IMR-90 (cell line): ENCODE measurements around the gene TCP1. TPM values are rescaled to one million over a fixed set of nuclear protein-coding genes. Genes with fewer than 3 reads are reported as not detected.
"Not testable (repeated sequence)": the region's sequence is repeated elsewhere in the genome, so short reads cannot be mapped to it uniquely, and the experiment has no call there.

Source experiments
- ATAC-seq: fragments of 200-7000 bp; cut with Tn5 transposase; 2 replicates; pipeline ENCODE4 v1.9.1; 2020; ENCODE audit warnings: low read depth, mild to moderate bottlenecking, moderate library complexity
- BruUV-seq: library from RNA; stranded (reverse); fragments of 400-500 nt; replicated peaks from 2 replicates; lab custom pipeline; 2021; lab: Mats Ljungman, UMichigan
- CTCF ChIA-PET: fragments of 300-600 bp; formaldehyde crosslinking; extraction: SDS; loops from one replicate; lab custom pipeline; 2021; ENCODE audit warnings: antibody characterized with exemption; lab: Yijun Ruan, JAX
- POLR2A ChIA-PET: fragments of 300-600 bp; sonication (Branson Sonifier 250); formaldehyde crosslinking; loops from one replicate; lab custom pipeline; 2022; ENCODE audit warnings: antibody characterized with exemption; ENCODE audit not compliant: unreplicated experiment; lab: Charles Lee
- DNase-seq: peaks from one replicate; pipeline ENCODE4 v3.0.0; 2013
- H2AFZ ChIP-seq: replicated peaks from 2 replicates; pipeline ENCODE3; 2013; ENCODE audit warnings: low read length, mild to moderate bottlenecking; ENCODE audit not compliant: poor library complexity
- H2AK5ac ChIP-seq: 2 replicates; pipeline ENCODE4 v1.6.1; 2013; ENCODE audit warnings: low read depth, low read length, inconsistent platforms
- H2AK9ac ChIP-seq: replicated peaks from 2 replicates; pipeline ENCODE3; 2013; ENCODE audit warnings: mild to moderate bottlenecking, low read depth, low read length, moderate library complexity; ENCODE audit not compliant: poor library complexity
- H2BK120ac ChIP-seq: 2 replicates; pipeline ENCODE4 v1.6.1; 2013; ENCODE audit warnings: low read depth, low read length, inconsistent platforms
- H2BK15ac ChIP-seq: 3 replicates; pipeline ENCODE4 v1.6.1; 2013; ENCODE audit warnings: low read depth, low read length, inconsistent platforms
- H2BK20ac ChIP-seq: 2 replicates; pipeline ENCODE4 v1.6.1; 2013; ENCODE audit warnings: low read depth, mild to moderate bottlenecking, inconsistent platforms, low read length, moderate library complexity
- H2BK5ac ChIP-seq: 2 replicates; pipeline ENCODE4 v1.6.1; 2013; ENCODE audit warnings: mild to moderate bottlenecking, low read depth, low read length, inconsistent platforms; ENCODE audit not compliant: poor library complexity, severe bottlenecking
- H3K14ac ChIP-seq: replicated peaks from 2 replicates; pipeline ENCODE4 v1.6.1; 2013; ENCODE audit warnings: low read depth, low read length, inconsistent platforms
- H3K18ac ChIP-seq: 2 replicates; pipeline ENCODE4 v1.6.1; 2013; ENCODE audit warnings: low read depth, low read length, control low read depth
- H3K23ac ChIP-seq: 2 replicates; pipeline ENCODE4 v1.6.1; 2013; ENCODE audit warnings: low read depth, low read length, inconsistent platforms
- H3K27ac ChIP-seq: 2 replicates; pipeline ENCODE4 v1.5.1; 2013; ENCODE audit warnings: mild to moderate bottlenecking, control low read depth, low read length; ENCODE audit not compliant: insufficient read depth
- H3K27me3 ChIP-seq: 2 replicates; pipeline ENCODE4 v1.6.1; 2013; ENCODE audit warnings: low read length; ENCODE audit not compliant: control insufficient read depth, insufficient read depth
- H3K36me3 ChIP-seq: 2 replicates; pipeline ENCODE4 v1.6.1; 2013; ENCODE audit warnings: low read length, mixed read lengths; ENCODE audit not compliant: control insufficient read depth, insufficient read depth
- H3K4ac ChIP-seq: 2 replicates; pipeline ENCODE4 v1.6.1; 2013; ENCODE audit warnings: low read depth, low read length, inconsistent platforms
- H3K4me1 ChIP-seq: 2 replicates; pipeline ENCODE4 v1.6.1; 2013; ENCODE audit warnings: low read length, mixed read lengths; ENCODE audit not compliant: control insufficient read depth, insufficient read depth
- H3K4me2 ChIP-seq: 2 replicates; pipeline ENCODE4 v1.6.1; 2013; ENCODE audit warnings: low read depth, mild to moderate bottlenecking, control low read depth, low read length, moderate library complexity
- H3K4me3 ChIP-seq: 2 replicates; pipeline ENCODE4 v1.5.1; 2013; ENCODE audit warnings: low read depth, mild to moderate bottlenecking, control low read depth, low read length, moderate library complexity; ENCODE audit not compliant: insufficient read depth
- H3K56ac ChIP-seq: 2 replicates; pipeline ENCODE4 v1.6.1; 2013; ENCODE audit warnings: low read length, inconsistent platforms; ENCODE audit not compliant: insufficient read depth; ENCODE audit errors: extremely low read depth
- H3K79me1 ChIP-seq, 2 experiments: 2 replicates each; pipeline ENCODE4 v1.6.1; 2013; ENCODE audit warnings: low read length in 2 of 2, inconsistent platforms in 1 of 2, low read depth in 1 of 2
- H3K9ac ChIP-seq: 2 replicates; pipeline ENCODE4 v1.6.1; 2013; ENCODE audit warnings: low read depth, low read length, control low read depth
- H3K9me1 ChIP-seq: 2 replicates; pipeline ENCODE4 v1.6.1; 2013; ENCODE audit warnings: low read length, inconsistent platforms; ENCODE audit not compliant: insufficient read depth
- H3K9me3 ChIP-seq: 2 replicates; pipeline ENCODE4 v1.6.1; 2013; ENCODE audit warnings: low read length; ENCODE audit not compliant: control insufficient read depth, insufficient read depth
- H4K20me1 ChIP-seq: 2 replicates; pipeline ENCODE4 v1.6.1; 2013; ENCODE audit warnings: low read length, inconsistent platforms; ENCODE audit not compliant: insufficient read depth
- H4K5ac ChIP-seq: 2 replicates; pipeline ENCODE4 v1.6.1; 2013; ENCODE audit warnings: mild to moderate bottlenecking, low read depth, low read length, control low read depth
- H4K8ac ChIP-seq, 2 experiments: 2 replicates each; pipeline ENCODE4 v1.6.1; 2013; ENCODE audit warnings: low read depth in 2 of 2, low read length in 2 of 2, control low read depth in 1 of 2, inconsistent platforms in 1 of 2
- H4K91ac ChIP-seq: 2 replicates; pipeline ENCODE4 v1.6.1; 2013; ENCODE audit warnings: low read depth, low read length, inconsistent platforms; ENCODE audit not compliant: insufficient read depth
- WGBS, 2 experiments: methylation state at CpG; one replicate each; pipeline versions ENCODE4 v1.1.5 to v1.1.7; 2013; ENCODE audit warnings: missing lambda C conversion rate in 2 of 2; ENCODE audit not compliant: insufficient read length in 1 of 2; ENCODE audit errors: extremely low coverage in 2 of 2; 5-methylcytosine and 5-hydroxymethylcytosine counted together
- dilution Hi-C: fragments of 300-500 bp; cut with HindIII; formaldehyde crosslinking; loops from one replicate; pipeline ENCODE4 v1.14.3; 2018; ENCODE audit warnings: low sequenced_read_pairs; ENCODE audit not compliant: unreplicated experiment
- in situ Hi-C: fragments of 300-500 bp; cut with MboI; formaldehyde crosslinking; loops from 3 replicates; pipeline ENCODE4 v1.14.3; 2019; ENCODE audit warnings: low sequenced_read_pairs, inconsistent platforms, mixed read lengths
- intact Hi-C: fragments of 100-400 bp; cut with micrococcal nuclease; formaldehyde crosslinking; loops from 2 replicates; pipeline ENCODE4 v1.10.0; 2022
- polyA plus RNA-seq, 3 experiments: library from polyadenylated mRNA; depleted of rRNA; stranded (reverse); fragments of >200 nt; gene quantifications; 2 replicates each; pipeline ENCODE4 v1.2.3, GENCODE V29; 2012; ENCODE audit warnings: low replicate concordance in 1 of 3
- total RNA-seq: library from RNA; depleted of rRNA; stranded (reverse); fragments of >200 nt; gene quantifications from 2 replicates; pipeline ENCODE4 v1.2.3, GENCODE V29; 2012

Gene TCP1
- total and polyA plus RNA-seq, 2 of the 4 experiments (the other 2 are of a cell fraction): 119 to 576 TPM

- H3K27ac ChIP-seq, H3K23ac ChIP-seq, H3K27me3 ChIP-seq, H3K18ac ChIP-seq, H2BK20ac ChIP-seq, ATAC-seq, H4K8ac ChIP-seq, H2BK5ac ChIP-seq, H2BK15ac ChIP-seq, DNase-seq, H2AFZ ChIP-seq, H3K9me1 ChIP-seq, dilution Hi-C loops, H4K5ac ChIP-seq, H2BK120ac ChIP-seq, H3K4me3 ChIP-seq, H2AK5ac ChIP-seq, H3K9ac ChIP-seq, H3K4ac ChIP-seq, H2AK9ac ChIP-seq, POLR2A ChIA-PET, intact Hi-C loops, H3K4me2 ChIP-seq, H3K9me3 ChIP-seq, H3K56ac ChIP-seq, H4K91ac ChIP-seq, H3K4me1 ChIP-seq, CTCF ChIA-PET, H3K14ac ChIP-seq, BruUV-seq: not testable (repeated sequence)
- 100% methylated on average over 1 of the region's 12 CpGs; no CpG with 5 or more reads in 1 of the 2 experiments for WGBS, 2 experiments
- Histone ChIP-seq H3K79me1 (peaks cover 6 to 26% of the 10 kb centered on the region in 2 experiments), H3K36me3 (peaks cover 11% of the 10 kb centered on the region; the same call in 1 of the 2 replicates), H4K20me1 (peaks cover 91% of the 10 kb centered on the region)
- in situ Hi-C loops: loop anchor here (5.0 kb wide), 1 partner anchor 41 kb away; the partner anchor contains the start of gene SOD2
Observed at GRCh38 chr6:159733395-159733794, 56.0 kb downstream of the TCP1 start.

GRCh38 chr6:159732550-159732949, 56.9 kb downstream of the TCP1 start:
- H3K9me3 ChIP-seq, dilution Hi-C loops, CTCF ChIA-PET, H3K27ac ChIP-seq, H3K4me1 ChIP-seq, H2BK5ac ChIP-seq, H3K4ac ChIP-seq, H4K8ac ChIP-seq, ATAC-seq, intact Hi-C loops, H2BK20ac ChIP-seq, H3K4me3 ChIP-seq, H2AK9ac ChIP-seq, H4K91ac ChIP-seq, POLR2A ChIA-PET, H3K23ac ChIP-seq, H3K14ac ChIP-seq, BruUV-seq, H3K36me3 ChIP-seq, DNase-seq, H3K56ac ChIP-seq, H2BK15ac ChIP-seq, H2AFZ ChIP-seq, H3K4me2 ChIP-seq, H3K9me1 ChIP-seq, H3K27me3 ChIP-seq, H4K5ac ChIP-seq, H3K18ac ChIP-seq, H2BK120ac ChIP-seq, H3K9ac ChIP-seq, H2AK5ac ChIP-seq: not testable (repeated sequence)
- Histone ChIP-seq H3K79me1 (peaks cover 3 to 21% of the 10 kb centered on the region in 2 experiments), H4K20me1 (peaks cover 92% of the 10 kb centered on the region)
- in situ Hi-C loops: loop anchor here (5.0 kb wide), 1 partner anchor 40 kb away; the partner anchor contains the start of gene SOD2
- WGBS, 2 experiments: no CpG with 5 or more reads among the region's 12 CpGs
